A549 (cell line): ENCODE results near the gene BCL3. TPM values are rescaled to one million over a fixed set of nuclear protein-coding genes. Genes with fewer than 3 reads are reported as not detected.

ENCODE experiments used
- ATAC-seq, 2 experiments: fragments of 200-7000 bp in 1 of 2; fragments of >200 bp in 1 of 2; cut with Nextera tagmentation in 1 of 2; cut with Tn5 transposase in 1 of 2; 3 replicates each; pipeline versions ENCODE4 v1.8.0 to v1.9.1; 2018 to 2020; ENCODE audit warnings: mild to moderate bottlenecking in 1 of 2, moderate library complexity in 1 of 2
- CTCF ChIA-PET: fragments of 300-600 bp; sonication (Branson Sonifier 250); formaldehyde crosslinking; extraction: SDS; loops from one replicate; lab custom pipeline; 2021; ENCODE audit warnings: antibody characterized with exemption, inconsistent platforms; lab: Yijun Ruan, JAX
- POLR2A ChIA-PET: fragments of 350-600 bp; formaldehyde crosslinking; extraction: SDS; loops from one replicate; lab custom pipeline; 2021; ENCODE audit warnings: antibody characterized with exemption, inconsistent platforms; lab: Yijun Ruan, JAX
- DNase-seq, 2 experiments: peaks; one replicate each; pipeline versions ENCODE4 v3.0.0 to v3.0.0-alpha.2; 2011 to 2016; ENCODE audit warnings: low read depth in 1 of 2, low spot score in 1 of 2
- FAIRE-seq: peaks from 2 replicates; lab custom pipeline; 2011; peaks lifted over from hg19 to GRCh38; lab: Jason Lieb, UNC
- H3K27ac ChIP-seq, 2 experiments: fragments of >200 bp; sonication (Bioruptor Twin); formaldehyde crosslinking; 3 replicates each; pipeline ENCODE4 v1.5.1; 2016 to 2017
- H3K4me1 ChIP-seq: fragments of >200 bp; sonication (Bioruptor Twin); formaldehyde crosslinking; 3 replicates; pipeline ENCODE4 v1.6.1; 2016
- H3K4me2 ChIP-seq: fragments of >200 bp; sonication (Bioruptor Twin); formaldehyde crosslinking; 3 replicates; pipeline ENCODE4 v1.6.1; 2016
- H3K4me3 ChIP-seq: fragments of >200 bp; sonication (Bioruptor Twin); formaldehyde crosslinking; 3 replicates; pipeline ENCODE4 v1.5.1; 2016
- H3K9me3 ChIP-seq: fragments of >200 bp; sonication (Bioruptor Twin); formaldehyde crosslinking; 3 replicates; pipeline ENCODE4 v1.6.1; 2016
- BCL3 ChIP-seq: fragments of >200 bp; sonication (Bioruptor Twin); formaldehyde crosslinking; IDR thresholded peaks from 3 replicates; pipeline ENCODE4 v1.6.1; 2016
- CBX2 ChIP-seq: fragments of 200-600 bp; sonication (generic); IDR thresholded peaks from 2 replicates; pipeline ENCODE4 v1.6.1; 2016; ENCODE audit warnings: low read depth, mild to moderate bottlenecking, borderline replicate concordance
- CBX8 ChIP-seq: fragments of 200-600 bp; sonication (generic); IDR thresholded peaks from 2 replicates; pipeline ENCODE4 v1.6.1; 2016
- CEBPB ChIP-seq, 2 experiments: fragments of >200 bp in 1 of 2; sonication (Bioruptor Twin) in 1 of 2; formaldehyde crosslinking in 1 of 2; IDR thresholded peaks; 2 replicates each; pipeline ENCODE4 v1.6.1; 2012 to 2016
- CHD4 ChIP-seq: fragments of 200-600 bp; sonication (generic); IDR thresholded peaks from 2 replicates; pipeline ENCODE4 v1.6.1; 2016; ENCODE audit warnings: antibody characterized with exemption, mild to moderate bottlenecking, borderline replicate concordance
- EHF ChIP-seq: fragments of 250-450 bp; sonication (Bioruptor Pico); IDR thresholded peaks from 2 replicates; pipeline ENCODE4 v1.5.0; 2020; ENCODE audit warnings: mild to moderate bottlenecking
- EHMT2 ChIP-seq: fragments of 200-600 bp; sonication (generic); IDR thresholded peaks from 2 replicates; pipeline ENCODE4 v1.6.1; 2016; ENCODE audit warnings: antibody characterized with exemption, low read depth, mild to moderate bottlenecking, moderate library complexity
- ELK1 ChIP-seq: fragments of 150-350 bp; IDR thresholded peaks from 2 replicates; pipeline ENCODE4 v1.6.1; 2014; ENCODE audit warnings: low read depth, mild to moderate bottlenecking, low read length
- FOSB ChIP-seq: fragments of 250-450 bp; sonication (Bioruptor Pico); IDR thresholded peaks from 2 replicates; pipeline ENCODE4 v1.5.0; 2020; ENCODE audit warnings: mild to moderate bottlenecking, moderate library complexity
- GATA3 ChIP-seq: IDR thresholded peaks from 2 replicates; pipeline ENCODE4 v1.6.1; 2012; ENCODE audit warnings: borderline replicate concordance
- HES2 ChIP-seq: fragments of >200 bp; sonication (Bioruptor Twin); formaldehyde crosslinking; IDR thresholded peaks from 2 replicates; pipeline ENCODE4 v1.6.1; 2016
- HMGXB4 ChIP-seq: fragments of 250-450 bp; sonication (Bioruptor Pico); IDR thresholded peaks from 2 replicates; pipeline ENCODE4 v1.5.0; 2021; ENCODE audit warnings: mild to moderate bottlenecking, moderate library complexity, borderline replicate concordance
- HOXB13 ChIP-seq: fragments of 250-450 bp; sonication (Bioruptor Pico); IDR thresholded peaks from 2 replicates; pipeline ENCODE4 v1.5.0; 2020; ENCODE audit warnings: low read depth, mild to moderate bottlenecking, moderate library complexity
- HOXB5 ChIP-seq: fragments of 250-450 bp; sonication (Bioruptor Pico); IDR thresholded peaks from 2 replicates; pipeline ENCODE4 v1.5.0; 2020; ENCODE audit warnings: mild to moderate bottlenecking, moderate library complexity
- JUN ChIP-seq, 2 experiments: fragments of >200 bp; sonication (Bioruptor Twin); formaldehyde crosslinking; IDR thresholded peaks; 2 replicates in 1 of 2; 3 replicates in 1 of 2; pipeline ENCODE4 v1.6.1; 2016 to 2017
- JUNB ChIP-seq: fragments of >200 bp; sonication (Bioruptor Twin); formaldehyde crosslinking; IDR thresholded peaks from 2 replicates; pipeline ENCODE4 v1.6.1; 2016
- KDM1A ChIP-seq: fragments of 200-600 bp; sonication (generic); IDR thresholded peaks from 2 replicates; pipeline ENCODE4 v1.6.1; 2016; ENCODE audit warnings: low read depth, mild to moderate bottlenecking
- MAFK ChIP-seq: fragments of 450-650 bp; IDR thresholded peaks from 2 replicates; pipeline ENCODE4 v1.6.1; 2014; ENCODE audit not compliant: partially characterized antibody
- MAZ ChIP-seq: fragments of 150-350 bp; IDR thresholded peaks from 2 replicates; pipeline ENCODE4 v1.6.1; 2014; ENCODE audit warnings: antibody characterized with exemption, low read depth, low read length, borderline replicate concordance
- MYC ChIP-seq: IDR thresholded peaks from 2 replicates; pipeline ENCODE4 v1.6.1; 2012; ENCODE audit warnings: mild to moderate bottlenecking, inconsistent platforms, low read length, improper control_type of control experiment, borderline replicate concordance
- NFE2L2 ChIP-seq: fragments of 150-350 bp; conservative IDR thresholded peaks from 2 replicates; pipeline ENCODE4 v1.6.1; 2014; ENCODE audit warnings: low read length
- NPAS2 ChIP-seq: fragments of 250-450 bp; sonication (Bioruptor Pico); IDR thresholded peaks from 2 replicates; pipeline ENCODE4 v1.8.0; 2022; ENCODE audit warnings: mild to moderate bottlenecking, moderate library complexity, borderline replicate concordance
- NR3C1 ChIP-seq: fragments of >200 bp; sonication (Bioruptor Twin); formaldehyde crosslinking; IDR thresholded peaks from 3 replicates; pipeline ENCODE4 v1.6.1; 2017
- PBX3 ChIP-seq: IDR thresholded peaks from 2 replicates; pipeline ENCODE4 v1.6.1; 2012
- POLR2A ChIP-seq: IDR thresholded peaks from 2 replicates; pipeline ENCODE4 v1.6.1; 2012; ENCODE audit warnings: mild to moderate bottlenecking, low read length
- POLR2AphosphoS2 ChIP-seq: conservative IDR thresholded peaks from 2 replicates; pipeline ENCODE4 v1.6.1; 2012; ENCODE audit warnings: low read length, improper control_type of control experiment, inconsistent platforms
- RAD21 ChIP-seq, 2 experiments: fragments of >200 bp in 1 of 2; sonication (Bioruptor Twin) in 1 of 2; formaldehyde crosslinking in 1 of 2; IDR thresholded peaks in 1 of 2; conservative IDR thresholded peaks in 1 of 2; 2 replicates in 1 of 2; 3 replicates in 1 of 2; pipeline ENCODE4 v1.6.1; 2012 to 2018; ENCODE audit warnings: inconsistent platforms in 1 of 2
- RARB ChIP-seq: fragments of 250-450 bp; sonication (Bioruptor Pico); IDR thresholded peaks from 2 replicates; pipeline ENCODE4 v1.8.0; 2021; ENCODE audit warnings: mild to moderate bottlenecking, moderate library complexity
- RCOR1 ChIP-seq: fragments of 150-350 bp; IDR thresholded peaks from 2 replicates; pipeline ENCODE4 v1.6.1; 2014; ENCODE audit warnings: antibody characterized with exemption, low read length, low read depth
- RFX5 ChIP-seq: fragments of 450-650 bp; IDR thresholded peaks from 2 replicates; pipeline ENCODE4 v1.7.1; 2014; ENCODE audit warnings: antibody characterized with exemption, mild to moderate bottlenecking, moderate library complexity
- SMC3 ChIP-seq: fragments of >200 bp; sonication (Bioruptor Twin); formaldehyde crosslinking; IDR thresholded peaks from 3 replicates; pipeline ENCODE4 v1.6.1; 2018; ENCODE audit warnings: inconsistent platforms
- SREBF2 ChIP-seq: fragments of 450-650 bp; IDR thresholded peaks from 2 replicates; pipeline ENCODE4 v1.6.1; 2014; ENCODE audit warnings: mild to moderate bottlenecking, moderate library complexity
- ZC3H11A ChIP-seq: fragments of 450-650 bp; IDR thresholded peaks from 2 replicates; pipeline ENCODE4 v1.6.1; 2014; ENCODE audit warnings: antibody characterized with exemption, mild to moderate bottlenecking
- ZFP36 ChIP-seq: fragments of 450-650 bp; IDR thresholded peaks from 2 replicates; pipeline ENCODE4 v1.6.1; 2014; ENCODE audit warnings: borderline replicate concordance; ENCODE audit not compliant: partially characterized antibody
- ZNF302 ChIP-seq: fragments of 250-450 bp; sonication (Bioruptor Pico); IDR thresholded peaks from 2 replicates; pipeline ENCODE4 v1.9.0; 2021; ENCODE audit warnings: inconsistent platforms, mild to moderate bottlenecking, moderate library complexity
- ZSCAN20 ChIP-seq: fragments of 250-450 bp; sonication (Bioruptor Pico); IDR thresholded peaks from 2 replicates; pipeline ENCODE4 v1.8.0; 2022; ENCODE audit warnings: mild to moderate bottlenecking, moderate library complexity
- WGBS: methylation state at CpG from one replicate; pipeline ENCODE4 v1.1.6; 2017; ENCODE audit errors: missing lambda C conversion rate; 5-methylcytosine and 5-hydroxymethylcytosine counted together
- polyA plus RNA-seq, 4 experiments: library from polyadenylated mRNA; depleted of rRNA in 3 of 4; stranded (reverse); fragments of >200 nt; fragmentation: RNase III in 1 of 4; extraction: RNeasy Plus Mini Kit Qiagen cat#74134 plus additional on column Dnase treatment in 1 of 4; gene quantifications; 2 replicates in 3 of 4; 3 replicates in 1 of 4; pipeline ENCODE4 v1.2.3, GENCODE V29; 2011 to 2017
- TF ChIP-seq, protein P1 (sequence below): IDR thresholded peaks from 2 replicates; pipeline ENCODE4 v1.6.1; 2012

Gene BCL3
- polyA plus RNA-seq, 2 of the 4 experiments (the other 2 are of a cell fraction), result 22.6 to 72.1 TPM

- Histone ChIP-seq H3K4me1 (peaks cover 83% of the 10 kb centered on the region), H3K4me3 (peak overlapping the region; percentile 95), H3K4me2 (peak overlapping the region; percentile 92), H3K9me3 (no peaks in the 10 kb centered on the region), H3K27ac (peak overlapping the region; percentile 92 to 99)
- ChIA-PET CTCF (interaction anchor here (1.4 to 48.5 kb wide), 7 partner anchors 16 to 99 kb away, joined by 3 to 1899 read pairs (median 6); no protein-coding TSS in a partner anchor), POLR2A (interaction anchor here (0.6 to 2.6 kb wide), 7 partner anchors 8 to 35 kb away, joined by 4 to 33 read pairs (median 8); no protein-coding TSS in a partner anchor)
- peak; percentile 93 to 97 for DNase-seq
- peak; percentile 52 to 61 for ATAC-seq
- peak; percentile 91 for FAIRE-seq
- WGBS, result 18% methylated on average over 12 of the region's 18 CpGs
- TF ChIP-seq SREBF2 (no peak), MAZ (peak; percentile 75), CHD4 (no peak), PBX3 (peak; percentile 97), RARB (CRISPR knock-in tag) (peak; percentile 79; the same call in 1 of the 2 replicates), EHF (no peak; the same call in 1 of the 2 replicates), GATA3 (peak; percentile 99), JUNB (no peak), ELK1 (no peak), CBX8 (no peak), ZFP36 (no peak), BCL3 (peak; percentile 100), KDM1A (peak; percentile 67; the same call in 1 of the 2 replicates), FOSB (CRISPR knock-in tag) (peak; percentile 81), HOXB13 (CRISPR knock-in tag) (peak; percentile 78; the same call in 1 of the 2 replicates), CEBPB (IDR thresholded peaks at IDR 0.05) (peak in 1 of 2 experiments; percentile 76; a peak in 2 of 4 replicates), MYC (no peak; the same call in 1 of the 2 replicates), NPAS2 (no peak), MAFK (no peak), ZSCAN20 (CRISPR knock-in tag) (no peak), CBX2 (no peak), HOXB5 (CRISPR knock-in tag) (0 out of 2 replicates have a peak, but pooled peaks have one; percentile 61), POLR2A (no peak), SMC3 (peak; percentile 33; the same call in 1 of the 3 replicates), ZC3H11A (no peak), ZNF302 (CRISPR knock-in tag) (no peak), RAD21 (conservative IDR thresholded peaks at IDR 0.05 in 1 of 2, IDR thresholded peaks at IDR 0.05 in 1 of 2) (no peak; a peak in 2 of 5 replicates), RCOR1 (no peak), HES2 (no peak), NR3C1 (no peak), RFX5 (no peak), EHMT2 (no peak), HMGXB4 (CRISPR knock-in tag) (no peak), POLR2AphosphoS2 (peak; percentile 93), NFE2L2 (no peak), JUN (IDR thresholded peaks at IDR 0.05) (peak; percentile 95; a peak in 3 of 5 replicates)
- TF ChIP-seq, protein P1, sequence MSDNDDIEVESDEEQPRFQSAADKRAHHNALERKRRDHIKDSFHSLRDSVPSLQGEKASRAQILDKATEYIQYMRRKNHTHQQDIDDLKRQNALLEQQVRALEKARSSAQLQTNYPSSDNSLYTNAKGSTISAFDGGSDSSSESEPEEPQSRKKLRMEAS, result peak; percentile 90; the same call in 1 of the 2 replicates
Observed at GRCh38 chr19:44752816-44753625, 4.5 kb downstream of the BCL3 start.
